SU-DHL-6 (cell line): ENCODE measurements around the gene IYD.

ENCODE experiments used
- CTCF ChIP-seq: fragments of 200-600 bp; sonication (generic); IDR thresholded peaks from one replicate; pipeline ENCODE4 v1.5.1; 2017; ENCODE audit warnings: antibody characterized with exemption, mild to moderate bottlenecking, low read length, moderate library complexity; ENCODE audit not compliant: insufficient read depth, poor library complexity, severe bottlenecking
- EZH2phosphoT487 ChIP-seq: fragments of 200-600 bp; sonication (generic), shearing (Covaris generic); conservative IDR thresholded peaks from 2 replicates; pipeline ENCODE4 v1.6.1; 2018; ENCODE audit warnings: mild to moderate bottlenecking, antibody characterized with exemption, low read length, moderate library complexity, mixed read lengths

DNA sequence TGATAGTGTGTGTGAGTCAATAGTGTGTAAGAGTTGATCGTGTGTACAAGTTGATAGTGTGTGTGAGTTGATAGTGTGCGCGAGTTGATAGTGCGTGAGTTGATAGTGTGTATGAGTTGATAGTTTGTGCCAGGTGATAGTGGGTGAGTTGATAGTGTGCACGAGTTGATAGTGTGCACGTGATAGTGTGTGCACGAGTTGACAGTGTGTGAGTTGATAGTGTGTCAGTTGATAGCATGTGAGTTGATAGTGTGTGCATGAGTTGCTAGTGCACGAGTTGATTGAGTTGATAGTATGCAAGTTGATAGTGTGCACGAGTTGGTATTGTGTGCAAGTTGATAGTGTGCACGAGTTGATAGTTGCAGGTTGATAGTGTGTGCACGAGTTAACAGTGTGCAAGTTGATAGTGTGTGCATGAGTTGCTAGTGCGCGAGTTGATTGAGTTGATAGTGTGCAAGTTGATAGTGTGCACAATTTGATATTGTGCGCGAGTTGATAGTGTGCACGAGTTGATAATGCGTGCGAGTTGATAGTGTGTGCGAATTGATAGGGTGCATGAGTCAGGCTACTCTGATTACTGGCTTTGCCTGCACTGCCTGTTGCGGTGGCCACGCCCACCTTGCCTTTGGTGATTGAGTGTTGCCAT, 35.8 kb upstream of the IYD start:
- no peak for TF ChIP-seq CTCF
- no peak for TF ChIP-seq EZH2phosphoT487
